HUES64 (cell line): ENCODE results near the gene PCBP2. TPM values are rescaled to one million over a fixed set of nuclear protein-coding genes. Genes with fewer than 3 reads are reported as not detected.
"Not testable (repeated sequence)": the region's sequence is repeated elsewhere in the genome, so short reads cannot be mapped to it uniquely, and the experiment has no call there.

Experiments
- H3K27ac ChIP-seq: 2 replicates; pipeline ENCODE4 v1.7.0; 2013; ENCODE audit warnings: low read depth, low read length, inconsistent platforms
- H3K27me3 ChIP-seq: 2 replicates; pipeline ENCODE4 v1.6.1; 2013; ENCODE audit warnings: mild to moderate bottlenecking, low read length; ENCODE audit not compliant: insufficient read depth
- H3K36me3 ChIP-seq: 2 replicates; pipeline ENCODE4 v1.6.1; 2013; ENCODE audit warnings: mild to moderate bottlenecking, low read length; ENCODE audit not compliant: insufficient read depth
- H3K4me1 ChIP-seq: 2 replicates; pipeline ENCODE4 v1.6.1; 2013; ENCODE audit warnings: mild to moderate bottlenecking, low read length, moderate library complexity; ENCODE audit not compliant: insufficient read depth
- H3K4me3 ChIP-seq: 2 replicates; pipeline ENCODE4 v1.5.1; 2013; ENCODE audit warnings: mild to moderate bottlenecking, low read length, moderate library complexity
- H3K9ac ChIP-seq: 2 replicates; pipeline ENCODE4 v1.6.1; 2013; ENCODE audit warnings: mild to moderate bottlenecking, low read depth, low read length
- H3K9me3 ChIP-seq: 2 replicates; pipeline ENCODE4 v1.6.1; 2013; ENCODE audit warnings: low read depth, low read length; ENCODE audit not compliant: insufficient read depth
- WGBS: fragments of 150-250, 120-280 bp; methylation state at CpG from one replicate; pipeline ENCODE4 v1.1.7; 2013; ENCODE audit warnings: missing lambda C conversion rate; 5-methylcytosine and 5-hydroxymethylcytosine counted together
- polyA plus RNA-seq, 2 experiments: library from polyadenylated mRNA; stranded (reverse); fragments of 50-300 nt; gene quantifications; one replicate each; pipeline ENCODE4 v1.2.3, GENCODE V29; 2013

The PCBP2 gene
- 672 TPM for polyA plus RNA-seq (2013, experiment 1 of 2)
- 709 TPM for polyA plus RNA-seq (2013, experiment 2 of 2)

- H3K4me3 ChIP-seq: peak within 1 kb of the TSS; percentile 93
- H3K36me3 ChIP-seq: peaks cover 51% of the 10 kb centered on the region
- H3K9me3 ChIP-seq: no peaks in the 10 kb centered on the region
- peak within 1 kb of the TSS; percentile 100 for H3K27ac ChIP-seq
- no peaks in the 10 kb centered on the region for H3K27me3 ChIP-seq
- under 1% methylated on average over 24 of the region's 32 CpGs for WGBS
- peak within 1 kb of the TSS; percentile 100 for H3K9ac ChIP-seq
- H3K4me1 ChIP-seq: peaks cover 8% of the 10 kb centered on the region; the same call in 1 of the 2 replicates
Measured at GRCh38 chr12:53451661-53452158, at the start of gene PCBP2. Gene PCBP2, plus strand, starts transcription at chr12:53452102. Its CDS starts 2,699 bp downstream, at chr12:53454801.

GRCh38 chr12:53402351-53402750 is 49.6 kb upstream of the PCBP2 start:
- H3K9ac ChIP-seq, H3K4me3 ChIP-seq, H3K27ac ChIP-seq, H3K4me1 ChIP-seq, H3K27me3 ChIP-seq, H3K9me3 ChIP-seq: not testable (repeated sequence)
- WGBS: 96% methylated on average over 16 of the region's 16 CpGs
- peaks cover 21% of the 10 kb centered on the region for H3K36me3 ChIP-seq

DNA sequence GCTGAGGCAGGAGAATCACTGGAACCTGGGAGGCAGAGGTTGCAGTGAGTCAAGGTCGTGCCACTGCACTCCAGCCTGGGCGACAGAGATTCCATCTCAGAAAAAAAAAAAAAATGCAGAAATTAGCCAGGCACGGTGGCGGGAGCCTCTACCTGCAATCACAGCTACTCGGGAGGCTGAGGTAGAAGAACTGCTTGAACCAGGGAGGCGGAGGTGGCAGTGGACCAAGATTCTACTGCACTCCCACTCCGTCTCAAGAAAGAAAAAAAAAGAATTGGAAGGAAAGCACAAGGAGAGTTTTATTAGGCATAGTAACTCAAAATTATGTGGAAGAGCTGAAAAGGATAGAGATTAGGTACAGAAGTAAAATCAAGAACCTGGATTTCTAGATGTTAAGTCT is 49.0 kb upstream of the PCBP2 start:
- Histone ChIP-seq H3K27ac (no peak overlapping the region), H3K27me3 (no peaks in the 10 kb centered on the region), H3K4me3 (no peak overlapping the region), H3K4me1 (no peaks in the 10 kb centered on the region), H3K9me3 (no peaks in the 10 kb centered on the region), H3K36me3 (peaks cover 22% of the 10 kb centered on the region), H3K9ac (no peak overlapping the region)
- 96% methylated on average over 7 of the region's 7 CpGs for WGBS

DNA sequence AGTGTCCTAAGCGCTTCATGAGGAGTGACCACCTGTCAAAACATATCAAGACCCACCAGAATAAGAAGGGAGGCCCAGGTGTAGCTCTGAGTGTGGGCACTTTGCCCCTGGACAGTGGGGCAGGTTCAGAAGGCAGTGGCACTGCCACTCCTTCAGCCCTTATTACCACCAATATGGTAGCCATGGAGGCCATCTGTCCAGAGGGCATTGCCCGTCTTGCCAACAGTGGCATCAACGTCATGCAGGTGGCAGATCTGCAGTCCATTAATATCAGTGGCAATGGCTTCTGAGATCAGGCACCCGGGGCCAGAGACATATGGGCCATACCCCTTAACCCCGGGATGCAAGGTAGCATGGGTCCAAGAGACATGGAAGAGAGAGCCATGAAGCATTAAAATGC is 41.0 kb upstream of the PCBP2 start:
- H3K4me3 ChIP-seq: no peak overlapping the region
- peaks cover 64% of the 10 kb centered on the region for H3K36me3 ChIP-seq
- no peak overlapping the region for H3K27ac ChIP-seq
- H3K9me3 ChIP-seq: no peaks in the 10 kb centered on the region
- peaks cover 25% of the 10 kb centered on the region for H3K4me1 ChIP-seq
- H3K9ac ChIP-seq: no peak overlapping the region
- no peaks in the 10 kb centered on the region for H3K27me3 ChIP-seq
- 97% methylated on average over 5 of the region's 5 CpGs for WGBS

DNA sequence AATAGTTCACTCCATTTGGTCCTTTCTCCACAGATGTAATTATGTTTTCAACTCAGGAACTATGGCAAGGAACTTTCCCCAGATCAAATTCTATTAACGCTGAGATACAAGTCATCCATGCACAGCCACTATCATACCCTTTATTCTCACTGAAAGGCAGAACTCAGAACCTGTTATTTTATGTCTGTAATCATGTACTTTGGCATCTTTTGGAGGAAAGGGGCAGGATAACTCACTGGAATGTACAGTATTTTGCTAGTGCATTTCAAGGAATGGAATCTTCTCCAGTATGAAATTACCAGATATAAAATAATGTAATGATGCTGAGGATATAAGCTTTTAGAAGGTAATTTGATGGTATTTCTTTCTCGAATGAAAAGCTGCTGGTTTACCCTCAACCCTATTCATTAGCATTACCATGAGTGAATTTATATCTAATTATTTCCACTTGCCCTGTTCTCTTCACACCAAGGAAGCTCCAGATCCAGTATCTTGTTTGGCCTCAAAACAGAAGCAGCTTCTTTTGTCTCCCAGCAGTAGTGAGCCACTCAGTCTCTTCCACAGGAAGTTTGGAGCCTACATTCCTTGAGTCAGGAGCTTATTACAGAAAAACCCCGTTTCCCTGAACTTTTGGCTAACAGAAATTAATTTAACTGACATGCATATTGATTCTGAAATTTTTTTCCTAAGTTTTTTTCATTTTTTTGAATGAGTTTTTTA is 38.3 kb upstream of the PCBP2 start:
- Histone ChIP-seq H3K9me3 (no peaks in the 10 kb centered on the region), H3K4me1 (peaks cover 30% of the 10 kb centered on the region), H3K4me3 (no peak overlapping the region), H3K9ac (no peak overlapping the region), H3K27me3 (no peaks in the 10 kb centered on the region), H3K36me3 (peaks cover 50% of the 10 kb centered on the region), H3K27ac (no peak overlapping the region)
- WGBS: 98% methylated on average over 2 of the region's 3 CpGs

- Histone ChIP-seq H3K4me1 (peaks cover 30% of the 10 kb centered on the region), H3K9ac (no peak overlapping the region; the same call in 1 of the 2 replicates), H3K36me3 (peaks cover 44% of the 10 kb centered on the region), H3K9me3 (no peaks in the 10 kb centered on the region), H3K27me3 (no peaks in the 10 kb centered on the region), H3K4me3 (no peak overlapping the region), H3K27ac (no peak overlapping the region)
- 96% methylated on average over 3 of the region's 3 CpGs for WGBS
Measured at GRCh38 chr12:53414756-53415417, 37.0 kb upstream of the PCBP2 start.

DNA sequence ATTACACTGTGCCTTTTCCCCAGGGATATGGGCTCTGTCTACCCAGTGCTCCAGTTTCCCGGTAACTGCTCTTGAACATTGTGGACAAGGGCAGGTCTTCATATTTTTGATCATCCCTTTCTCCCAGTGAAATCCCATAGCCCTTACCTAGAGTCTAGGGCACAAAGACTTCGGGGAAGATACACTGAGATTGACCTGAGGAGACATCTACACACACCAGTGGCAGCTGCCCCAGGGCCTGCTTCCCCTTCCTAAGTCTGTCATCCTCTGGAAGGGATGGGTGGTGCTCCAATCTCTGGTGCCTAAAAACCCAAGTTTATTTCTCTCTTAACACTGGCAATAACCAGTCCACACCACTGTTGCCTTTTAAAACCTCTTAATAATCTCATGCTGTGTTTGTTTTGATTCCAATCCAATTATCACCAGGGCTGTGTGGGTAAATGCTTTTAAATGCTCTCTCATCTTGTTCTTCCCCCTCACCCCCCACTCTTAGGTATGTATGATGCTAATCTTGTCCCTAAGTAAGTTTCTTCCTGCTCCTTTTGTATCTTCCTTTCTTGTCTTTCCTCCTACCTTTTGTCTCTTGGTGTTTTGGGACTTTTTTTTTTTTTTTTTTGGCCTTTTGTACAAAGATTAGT is 36.0 kb upstream of the PCBP2 start:
- not testable (repeated sequence) for H3K9me3 ChIP-seq, H3K4me3 ChIP-seq, H3K27me3 ChIP-seq
- Histone ChIP-seq H3K9ac (peak overlapping the region; percentile 24; the same call in 1 of the 2 replicates), H3K36me3 (peaks cover 36% of the 10 kb centered on the region), H3K4me1 (peaks cover 30% of the 10 kb centered on the region), H3K27ac (peak overlapping the region; percentile 22; the same call in 1 of the 2 replicates)
- WGBS: 77% methylated on average over 2 of the region's 2 CpGs

DNA sequence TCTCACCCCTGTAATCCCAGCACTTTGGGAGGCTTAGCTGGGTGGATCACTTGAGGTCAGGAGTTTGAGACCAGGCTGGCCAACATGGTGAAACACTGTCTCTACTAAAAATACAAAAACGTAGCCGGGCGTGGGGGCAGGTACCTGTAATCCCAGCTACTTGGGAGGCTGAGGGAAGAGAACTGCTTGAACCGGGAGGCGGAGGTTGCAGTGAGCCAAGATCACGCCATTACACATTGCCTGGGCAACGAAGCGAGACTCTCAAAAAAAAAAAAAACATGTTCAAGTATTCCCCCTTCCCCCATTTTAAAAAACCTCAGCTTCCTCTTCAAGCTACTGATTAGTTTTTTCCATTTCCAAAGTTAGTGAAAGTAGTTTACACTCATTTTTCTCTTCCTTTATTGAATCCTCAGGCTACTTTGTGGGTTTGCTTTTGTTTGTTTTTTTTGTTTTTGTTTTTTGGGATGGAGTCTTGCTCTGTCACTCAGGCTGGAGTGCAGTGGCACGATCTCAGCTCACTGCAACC is 34.5 kb upstream of the PCBP2 start:
- Histone ChIP-seq H3K4me1 (peaks cover 33% of the 10 kb centered on the region), H3K36me3 (peaks cover 21% of the 10 kb centered on the region)
- not testable (repeated sequence) for H3K9ac ChIP-seq, H3K27ac ChIP-seq, H3K9me3 ChIP-seq, H3K27me3 ChIP-seq, H3K4me3 ChIP-seq
- 91% methylated on average over 9 of the region's 9 CpGs for WGBS

DNA sequence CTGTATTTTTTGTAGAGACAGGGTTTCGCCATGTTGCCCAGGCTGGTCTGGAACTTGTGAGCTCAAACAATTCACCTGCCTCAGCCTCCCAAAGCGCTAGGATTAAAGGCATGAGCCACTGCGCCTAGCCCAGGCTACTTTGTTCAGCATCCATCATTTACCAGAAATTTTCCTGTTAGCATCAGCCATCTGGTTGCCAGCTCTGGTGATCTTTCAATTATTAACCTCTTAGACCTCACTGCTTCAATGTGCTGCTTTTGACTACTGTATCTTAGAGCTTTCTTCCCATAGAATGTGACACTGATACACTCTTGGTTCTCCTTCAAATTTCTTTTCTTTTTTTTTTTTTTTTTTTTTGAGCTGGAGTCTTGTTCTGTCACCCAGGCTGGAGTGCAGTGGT is 33.7 kb upstream of the PCBP2 start:
- Histone ChIP-seq H3K27me3 (no peaks in the 10 kb centered on the region), H3K27ac (no peak overlapping the region), H3K4me3 (no peak overlapping the region), H3K4me1 (peaks cover 33% of the 10 kb centered on the region), H3K9me3 (no peaks in the 10 kb centered on the region), H3K9ac (no peak overlapping the region), H3K36me3 (peaks cover 12% of the 10 kb centered on the region)
- WGBS: 95% methylated on average over 3 of the region's 3 CpGs

DNA sequence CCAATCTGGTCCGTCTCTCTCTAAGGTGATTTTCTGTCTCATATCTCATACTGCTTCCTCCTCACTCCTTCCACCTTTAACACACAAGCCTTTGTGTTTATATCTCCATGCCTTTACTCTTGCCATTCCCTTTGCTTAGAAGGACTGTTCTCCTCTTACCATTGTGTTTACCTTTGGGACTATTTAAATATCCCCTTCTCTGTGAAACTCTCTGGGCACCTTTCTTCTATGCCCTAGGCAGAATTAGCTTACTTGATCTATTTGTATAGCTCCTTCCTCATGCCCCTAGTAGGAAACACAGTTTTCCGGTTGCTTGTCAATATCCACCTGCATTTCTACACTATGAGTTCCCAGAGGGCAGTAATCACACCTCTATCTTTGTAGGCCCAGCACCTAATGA is 32.1 kb upstream of the PCBP2 start:
- Histone ChIP-seq H3K9me3 (no peaks in the 10 kb centered on the region), H3K27me3 (no peaks in the 10 kb centered on the region), H3K4me3 (no peak overlapping the region), H3K36me3 (no peaks in the 10 kb centered on the region), H3K9ac (no peak overlapping the region), H3K4me1 (peaks cover 20% of the 10 kb centered on the region), H3K27ac (no peak overlapping the region)
- 88% methylated on average over 2 of the region's 2 CpGs for WGBS

DNA sequence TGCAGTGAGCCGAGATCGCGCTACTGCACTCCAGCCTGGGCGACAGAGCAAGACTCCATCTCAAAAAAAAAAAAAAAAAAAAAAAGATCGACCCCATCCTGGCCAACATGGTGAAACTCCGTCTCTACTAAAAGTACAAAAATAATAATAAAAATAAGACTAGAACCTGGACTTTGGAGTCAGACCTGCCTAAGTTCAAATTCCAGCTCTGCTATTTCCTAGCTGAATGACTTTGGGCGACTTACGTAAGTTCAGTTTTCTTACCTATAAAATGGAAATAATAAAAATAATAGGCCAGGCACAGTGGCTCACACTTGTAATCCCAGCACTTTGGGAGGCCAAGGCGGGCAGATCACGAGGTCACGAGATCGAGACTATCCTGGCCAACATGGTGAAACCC is 29.7 kb upstream of the PCBP2 start:
- 95% methylated on average over 10 of the region's 12 CpGs for WGBS
- not testable (repeated sequence) for H3K9ac ChIP-seq

More for the DNA sequence above, 29.7 kb upstream of the PCBP2 start:
- not testable (repeated sequence) for H3K9me3 ChIP-seq, H3K27me3 ChIP-seq, H3K36me3 ChIP-seq, H3K4me1 ChIP-seq, H3K4me3 ChIP-seq, H3K27ac ChIP-seq
